ENCODE measurements around the gene MIS12.

DNA sequence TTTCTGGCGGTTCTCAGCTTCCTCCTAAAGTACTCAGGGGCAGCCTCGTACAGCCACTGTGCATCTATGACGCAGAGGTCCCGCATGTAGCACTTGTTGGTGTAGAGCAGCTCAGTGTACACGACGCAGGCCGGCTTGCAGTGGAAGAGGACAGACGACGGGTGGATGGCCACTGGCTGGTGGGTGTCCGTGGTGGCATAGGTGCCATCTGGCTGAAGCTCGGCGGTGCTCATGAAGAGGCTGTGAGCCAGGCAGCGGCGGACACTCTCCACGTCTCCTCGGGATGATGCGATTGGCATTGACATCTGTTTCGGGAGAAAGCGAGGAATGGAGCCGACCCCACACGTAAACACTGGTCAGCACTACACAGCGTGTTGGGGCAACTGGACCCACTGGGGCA, 42.2 kb upstream of the MIS12 start:
- TF ChIP-seq, protein P1, sequence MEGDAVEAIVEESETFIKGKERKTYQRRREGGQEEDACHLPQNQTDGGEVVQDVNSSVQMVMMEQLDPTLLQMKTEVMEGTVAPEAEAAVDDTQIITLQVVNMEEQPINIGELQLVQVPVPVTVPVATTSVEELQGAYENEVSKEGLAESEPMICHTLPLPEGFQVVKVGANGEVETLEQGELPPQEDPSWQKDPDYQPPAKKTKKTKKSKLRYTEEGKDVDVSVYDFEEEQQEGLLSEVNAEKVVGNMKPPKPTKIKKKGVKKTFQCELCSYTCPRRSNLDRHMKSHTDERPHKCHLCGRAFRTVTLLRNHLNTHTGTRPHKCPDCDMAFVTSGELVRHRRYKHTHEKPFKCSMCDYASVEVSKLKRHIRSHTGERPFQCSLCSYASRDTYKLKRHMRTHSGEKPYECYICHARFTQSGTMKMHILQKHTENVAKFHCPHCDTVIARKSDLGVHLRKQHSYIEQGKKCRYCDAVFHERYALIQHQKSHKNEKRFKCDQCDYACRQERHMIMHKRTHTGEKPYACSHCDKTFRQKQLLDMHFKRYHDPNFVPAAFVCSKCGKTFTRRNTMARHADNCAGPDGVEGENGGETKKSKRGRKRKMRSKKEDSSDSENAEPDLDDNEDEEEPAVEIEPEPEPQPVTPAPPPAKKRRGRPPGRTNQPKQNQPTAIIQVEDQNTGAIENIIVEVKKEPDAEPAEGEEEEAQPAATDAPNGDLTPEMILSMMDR (conservative IDR thresholded peaks at IDR 0.05; ENCODE audit: low read length) = no peak
- TF ChIP-seq EZH2phosphoT487 (IDR thresholded peaks at IDR 0.05; ENCODE audit: borderline replicate concordance) = no peak

Data from Loucy (cell line).